ENCODE measurements around the gene TMEM126A.
"Not testable (repeated sequence)": the region's sequence is repeated elsewhere in the genome, so short reads cannot be mapped to it uniquely, and the experiment has no call there.

TMEM126A gene

GRCh38 chr11:85661972-85662664 lies 14.4 kb downstream of the TMEM126A start:
- no peak for DNase-seq

- peak; percentile 12 for DNase-seq
These were observed 15.4 kb downstream of the TMEM126A start for GRCh38 chr11:85663080-85663752.

GRCh38 chr11:85663753-85664614 lies 16.2 kb downstream of the TMEM126A start:
- DNase-seq, result peak; percentile 78

GRCh38 chr11:85664615-85665481 lies 17.1 kb downstream of the TMEM126A start, which contains the start of gene CREBZF:
Gene CREBZF (minus strand): TSS chr11:85665129. CDS start chr11:85664875, 254 bp downstream.
- peak; percentile 98 for DNase-seq

GRCh38 chr11:85665733-85666132 lies 18.0 kb downstream of the TMEM126A start:
- no peak for DNase-seq

GRCh38 chr11:85666687-85667086 lies 18.9 kb downstream of the TMEM126A start:
- no peak for DNase-seq

- DNase-seq, result no peak
These were observed 20.4 kb downstream of the TMEM126A start for GRCh38 chr11:85668157-85668556.

GRCh38 chr11:85670949-85671663 lies 23.3 kb downstream of the TMEM126A start:
- DNase-seq, result not testable (repeated sequence)

GRCh38 chr11:85672105-85672902 lies 24.5 kb downstream of the TMEM126A start:
- DNase-seq, result no peak

GRCh38 chr11:85673393-85673792 lies 25.6 kb downstream of the TMEM126A start:
- DNase-seq, result no peak

- DNase-seq, result no peak
These were observed 31.8 kb downstream of the TMEM126A start for GRCh38 chr11:85679576-85679975.

- no peak for DNase-seq
These were observed 33.1 kb downstream of the TMEM126A start for GRCh38 chr11:85680897-85681296.

- peak; percentile 90 for DNase-seq
These were observed 34.9 kb downstream of the TMEM126A start for GRCh38 chr11:85682330-85683305.

- DNase-seq, result no peak
These were observed 37.5 kb downstream of the TMEM126A start for GRCh38 chr11:85685125-85685819.

- peak; percentile 76 for DNase-seq
These were observed 38.2 kb downstream of the TMEM126A start, which contains the start of gene CCDC89 for GRCh38 chr11:85685820-85686459. Gene CCDC89 (minus strand): TSS chr11:85686195. CDS start chr11:85686130, 65 bp downstream.

- DNase-seq, result no peak
These were observed 46.7 kb downstream of the TMEM126A start for GRCh38 chr11:85694385-85694980.

- no peak for DNase-seq
These were observed 47.8 kb downstream of the TMEM126A start for GRCh38 chr11:85695546-85695945.

GRCh38 chr11:85697747-85698146 lies 50.0 kb downstream of the TMEM126A start:
- DNase-seq, result no peak

Measured in NCI-H1092 treated with DMSO at 0.1 percent for 48 hours (cell line).